GM15510 (cell line): ENCODE measurements around the gene RREB1.

Experiments
- POLR2A ChIP-seq: IDR thresholded peaks from 3 replicates; pipeline ENCODE4 v1.6.1; 2011; ENCODE audit warnings: borderline replicate concordance; ENCODE audit not compliant: insufficient read length; ENCODE audit errors: extremely low read depth

RREB1 gene

DNA sequence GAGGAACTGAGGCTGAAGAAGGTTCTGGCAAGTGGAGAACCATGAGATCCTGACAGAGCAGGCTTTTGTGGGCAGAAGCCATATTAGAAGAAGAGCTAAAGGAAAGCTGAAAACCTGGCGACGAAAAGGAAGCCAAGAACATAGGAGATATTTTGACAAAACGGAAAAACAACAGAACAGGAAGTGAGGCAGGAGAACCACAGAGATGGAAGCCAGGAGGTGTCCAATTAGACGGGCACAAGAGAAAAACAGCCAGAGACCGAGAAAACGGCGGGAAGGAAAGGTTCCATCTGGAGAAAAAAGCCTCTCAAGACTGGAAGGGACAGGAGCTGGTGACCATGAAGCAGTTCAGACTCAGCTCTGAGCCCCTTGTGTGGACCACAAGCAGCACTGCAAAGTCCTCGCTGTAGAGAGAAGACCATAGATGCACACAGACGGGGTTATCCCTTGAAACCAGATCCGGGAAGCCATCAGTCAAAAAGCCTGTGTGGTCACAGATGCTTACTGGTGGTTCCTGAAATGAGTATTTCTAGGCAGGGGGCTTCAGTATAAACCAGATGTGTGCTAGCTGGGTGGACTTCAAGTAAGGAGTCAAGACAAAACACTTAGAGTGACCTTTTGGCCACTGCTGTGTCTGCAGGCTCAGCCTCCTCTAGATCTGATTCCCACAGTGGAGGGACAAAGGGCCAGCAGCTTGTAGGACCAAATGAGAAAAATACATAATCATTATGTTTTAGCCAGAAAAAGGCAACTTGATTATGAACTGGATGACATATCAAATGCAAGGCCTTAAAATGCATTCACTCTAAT is 174.5 kb downstream of the RREB1 start:
- TF ChIP-seq POLR2A = no peak

DNA sequence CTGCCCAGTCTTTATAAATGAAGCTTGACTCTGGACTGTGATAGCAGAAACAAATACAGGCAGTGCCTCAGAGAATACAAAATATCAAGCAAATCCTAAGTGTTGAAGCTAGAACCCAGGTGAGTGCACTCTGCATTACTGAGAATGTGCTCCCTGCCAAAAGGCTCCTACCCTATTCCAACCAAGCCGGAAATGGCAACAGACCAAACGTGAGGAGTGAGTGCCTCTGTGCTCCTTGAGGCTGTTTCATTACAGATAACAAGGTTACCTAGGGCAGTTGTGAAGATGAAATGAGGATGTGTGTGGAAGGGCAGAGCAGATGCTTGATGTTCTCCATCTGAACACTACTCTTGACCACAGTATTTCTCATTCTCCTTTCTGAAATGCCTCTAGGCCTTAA is 175.9 kb downstream of the RREB1 start:
- no peak for TF ChIP-seq POLR2A

DNA sequence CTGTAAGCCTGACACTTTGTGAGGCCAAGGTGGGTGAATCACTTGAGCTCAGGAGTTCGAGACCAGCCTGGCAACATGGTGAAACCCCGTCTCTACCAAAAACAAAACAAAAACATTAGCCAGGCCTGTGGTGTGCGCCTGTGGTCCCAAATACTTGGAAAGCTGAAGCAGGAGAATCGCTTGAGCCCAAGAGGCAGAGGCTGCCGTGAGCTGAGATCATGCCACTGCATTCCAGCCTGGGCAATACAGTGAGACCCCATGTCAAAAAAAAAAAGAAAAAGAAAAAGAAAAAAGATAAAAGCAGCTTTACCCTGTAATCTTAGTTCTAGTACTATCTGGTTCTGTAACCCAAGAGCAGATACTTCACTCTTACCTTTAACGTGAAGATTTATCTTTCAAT is 177.7 kb downstream of the RREB1 start:
- TF ChIP-seq POLR2A = no peak

DNA sequence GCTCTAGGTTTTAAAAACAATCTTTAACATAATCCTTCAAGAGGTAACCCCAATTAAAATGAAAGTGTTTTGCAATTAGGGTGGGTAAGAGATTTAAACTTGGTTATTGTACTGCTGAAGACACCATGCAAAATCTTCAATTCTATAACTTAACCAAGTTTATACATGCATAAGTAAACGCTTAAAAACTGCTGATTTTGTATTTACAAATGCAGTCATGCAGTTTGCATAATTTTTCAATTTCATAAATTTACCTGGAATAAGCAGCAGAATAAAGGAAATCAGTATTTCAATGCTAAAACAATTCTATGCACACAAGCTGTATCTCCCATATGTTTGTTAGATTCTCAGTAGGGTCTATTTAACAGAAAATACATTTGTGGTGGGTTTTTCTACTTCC is 182.3 kb downstream of the RREB1 start:
- no peak for TF ChIP-seq POLR2A

DNA sequence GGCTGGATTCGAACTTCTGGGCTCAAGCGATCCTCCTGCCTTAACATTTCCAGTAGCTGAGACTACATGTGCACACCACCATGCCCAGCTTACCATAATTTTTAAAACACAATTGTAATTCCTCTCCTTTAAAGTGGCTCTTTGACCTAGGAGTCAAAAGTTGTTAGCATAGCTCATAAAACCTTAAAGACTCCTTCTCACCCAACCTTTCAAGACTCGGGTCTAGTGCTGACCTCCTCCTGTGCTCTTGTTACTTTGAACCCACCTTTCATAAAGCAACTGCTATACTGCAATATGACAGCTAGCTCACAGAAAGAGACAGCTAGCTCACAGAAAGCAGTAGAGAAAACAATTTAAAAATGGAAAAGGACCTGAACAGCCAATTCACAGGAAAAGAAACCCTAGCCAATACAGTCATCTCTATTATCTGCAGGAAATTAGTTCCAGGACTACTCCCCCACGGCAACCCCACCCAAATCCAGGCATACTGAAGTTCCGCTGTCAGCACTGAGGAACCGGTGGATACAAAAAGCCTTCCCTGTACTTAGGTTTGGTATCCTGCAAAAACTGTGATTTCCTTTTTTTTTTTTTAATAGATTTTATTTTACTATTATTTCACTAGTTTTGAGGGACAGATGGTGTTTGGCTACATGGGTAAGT is 185.0 kb downstream of the RREB1 start:
- TF ChIP-seq POLR2A = no peak

DNA sequence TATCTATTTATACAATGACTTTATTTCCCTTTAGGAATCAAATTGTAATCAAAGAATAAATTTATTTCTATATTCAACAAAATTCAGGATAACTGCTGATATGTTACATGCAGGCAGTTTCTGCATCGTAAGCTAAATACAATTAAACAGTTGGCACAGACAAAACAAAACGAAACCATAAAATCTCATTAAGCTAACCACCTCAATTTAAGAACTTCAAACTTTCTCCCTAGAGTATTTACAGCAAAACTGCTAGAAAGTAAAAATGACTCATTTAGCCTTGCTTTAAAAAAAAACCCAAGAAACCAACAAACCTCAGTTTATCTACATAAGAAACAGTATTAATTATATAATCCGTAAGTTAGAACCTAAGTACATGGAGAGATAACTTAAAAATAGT is 188.2 kb downstream of the RREB1 start:
- TF ChIP-seq POLR2A = no peak

DNA sequence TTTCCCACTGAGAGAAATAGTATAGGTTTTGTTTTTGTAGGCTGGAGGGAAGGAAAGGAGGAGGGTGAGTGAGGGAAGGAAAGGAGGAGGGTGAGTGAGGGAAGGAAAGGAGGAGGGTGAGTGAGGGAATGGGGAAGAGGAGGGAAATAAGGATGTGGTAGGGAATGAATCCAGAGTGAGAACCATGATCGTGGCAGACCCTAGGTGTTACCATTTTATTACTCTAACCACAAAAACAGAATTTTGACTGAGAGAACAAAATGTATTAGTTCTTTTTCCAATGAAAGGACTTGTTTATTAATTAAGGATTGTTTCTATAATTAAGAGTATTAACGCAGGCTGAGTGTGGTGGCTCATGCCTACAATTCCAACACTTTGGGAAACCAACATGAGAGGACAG is 188.8 kb downstream of the RREB1 start:
- TF ChIP-seq POLR2A = no peak

DNA sequence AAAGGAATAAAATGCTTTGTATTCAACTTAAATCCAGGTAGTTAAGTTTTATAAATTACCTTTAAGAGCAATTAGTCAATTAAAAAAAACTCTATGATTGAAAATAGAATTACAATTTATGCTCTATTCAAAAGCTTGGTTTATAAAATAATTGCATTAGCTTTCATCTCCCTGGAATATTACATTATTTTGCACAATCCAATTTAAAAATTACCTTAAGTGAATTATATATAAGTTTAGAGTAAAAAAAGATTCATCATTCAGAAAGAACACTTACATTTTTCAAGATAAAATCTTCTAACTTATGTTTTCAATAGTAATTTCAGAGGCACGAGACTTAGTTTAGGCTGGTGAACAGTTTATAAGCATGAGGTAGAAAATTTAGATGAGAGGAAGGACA is 190.4 kb downstream of the RREB1 start:
- TF ChIP-seq POLR2A = no peak

DNA sequence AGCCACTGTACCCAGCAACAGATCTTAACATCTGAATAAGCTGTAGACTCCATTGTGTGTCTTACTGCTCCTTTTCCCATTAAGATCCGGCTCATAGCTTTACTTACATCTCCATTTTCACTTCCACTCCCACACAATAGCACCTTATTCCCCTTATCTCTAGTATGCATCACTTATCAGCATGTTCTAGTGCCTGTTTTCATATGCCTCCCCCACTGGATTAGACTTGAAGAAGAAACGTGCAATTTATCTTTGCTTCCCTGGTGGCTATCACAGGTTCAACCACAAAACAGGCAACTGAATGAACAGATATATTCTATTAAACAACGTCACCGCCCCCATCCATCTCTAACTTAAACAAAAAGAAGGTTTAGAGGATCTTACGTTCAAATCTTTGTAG is 193.2 kb downstream of the RREB1 start:
- no peak for TF ChIP-seq POLR2A
